ENCODE data around the gene FBN2. TPM values are rescaled to one million over a fixed set of nuclear protein-coding genes. Genes with fewer than 3 reads are reported as not detected.

FBN2 gene
- total RNA-seq, 2 experiments from 2014 or later: 0.11 TPM; not detected in 1

- Mint-ChIP-seq H3K4me1 (no peaks in the 10 kb centered on the region), H3K27me3 (peaks cover 5% of the 10 kb centered on the region), H3K4me3 (no peak overlapping the region), H3K9me3 (no peaks in the 10 kb centered on the region), H3K27ac (no peak overlapping the region), H3K36me3 (no peaks in the 10 kb centered on the region)
- POLR2A ChIA-PET: no interaction called here
- no peak for ATAC-seq (ENCODE audit: low read depth)
- DNase-seq: no peak
These were observed 220.6 kb downstream of the FBN2 start for GRCh38 chr5:128317481-128317880.

GRCh38 chr5:128315671-128316070, 222.4 kb downstream of the FBN2 start:
- no peaks in the 10 kb centered on the region for H3K4me1 Mint-ChIP-seq

GRCh38 chr5:128305341-128305740, 232.7 kb downstream of the FBN2 start:
- DNase-seq (no peak), ATAC-seq (ENCODE audit: low read depth) (no peak)
- Mint-ChIP-seq H3K27me3 (no peaks in the 10 kb centered on the region), H3K36me3 (no peaks in the 10 kb centered on the region), H3K4me3 (no peak overlapping the region), H3K4me1 (no peaks in the 10 kb centered on the region), H3K9me3 (no peaks in the 10 kb centered on the region), H3K27ac (no peak overlapping the region)
- POLR2A ChIA-PET: no interaction called here

More at GRCh38 chr5:128315671-128316070, 222.4 kb downstream of the FBN2 start:
- Mint-ChIP-seq H3K27ac (no peak overlapping the region), H3K36me3 (no peaks in the 10 kb centered on the region), H3K27me3 (peaks cover 5% of the 10 kb centered on the region), H3K4me3 (no peak overlapping the region), H3K9me3 (no peaks in the 10 kb centered on the region)
- POLR2A ChIA-PET: no interaction called here
- no peak for DNase-seq
- no peak for ATAC-seq (ENCODE audit: low read depth)

GRCh38 chr5:128304791-128305190, 233.3 kb downstream of the FBN2 start:
- Mint-ChIP-seq H3K27ac (no peak overlapping the region), H3K4me1 (no peaks in the 10 kb centered on the region), H3K36me3 (no peaks in the 10 kb centered on the region), H3K9me3 (no peaks in the 10 kb centered on the region), H3K4me3 (no peak overlapping the region), H3K27me3 (no peaks in the 10 kb centered on the region)
- no peak for ATAC-seq (ENCODE audit: low read depth)
- POLR2A ChIA-PET: no interaction called here
- no peak for DNase-seq

GRCh38 chr5:128304088-128304487, 234.0 kb downstream of the FBN2 start:
- H3K27ac Mint-ChIP-seq: no peak overlapping the region
- ATAC-seq (ENCODE audit: low read depth) (no peak), DNase-seq (no peak)
- no peaks in the 10 kb centered on the region for H3K4me1 Mint-ChIP-seq
- H3K36me3 Mint-ChIP-seq: no peaks in the 10 kb centered on the region
- H3K9me3 Mint-ChIP-seq: no peaks in the 10 kb centered on the region
- POLR2A ChIA-PET: no interaction called here
- no peak overlapping the region for H3K4me3 Mint-ChIP-seq
- H3K27me3 Mint-ChIP-seq: no peaks in the 10 kb centered on the region

GRCh38 chr5:128303593-128303992, 234.5 kb downstream of the FBN2 start:
- ATAC-seq (ENCODE audit: low read depth) (no peak), DNase-seq (no peak)
- H3K4me3 Mint-ChIP-seq: no peak overlapping the region
- H3K27ac Mint-ChIP-seq: no peak overlapping the region
- no peaks in the 10 kb centered on the region for H3K4me1 Mint-ChIP-seq
- no peaks in the 10 kb centered on the region for H3K27me3 Mint-ChIP-seq
- no peaks in the 10 kb centered on the region for H3K9me3 Mint-ChIP-seq
- no peaks in the 10 kb centered on the region for H3K36me3 Mint-ChIP-seq
- POLR2A ChIA-PET: no interaction called here

GRCh38 chr5:128300181-128300580, 237.9 kb downstream of the FBN2 start:
- Mint-ChIP-seq H3K4me1 (no peaks in the 10 kb centered on the region), H3K27me3 (no peaks in the 10 kb centered on the region), H3K36me3 (no peaks in the 10 kb centered on the region), H3K4me3 (no peak overlapping the region), H3K9me3 (no peaks in the 10 kb centered on the region), H3K27ac (no peak overlapping the region)
- no peak for DNase-seq
- ATAC-seq (ENCODE audit: low read depth): no peak
- POLR2A ChIA-PET: no interaction called here

GRCh38 chr5:128290152-128290858, 247.7 kb downstream of the FBN2 start:
- Mint-ChIP-seq H3K36me3 (no peaks in the 10 kb centered on the region), H3K9me3 (no peaks in the 10 kb centered on the region), H3K27ac (no peak overlapping the region), H3K4me3 (no peak overlapping the region), H3K4me1 (no peaks in the 10 kb centered on the region), H3K27me3 (no peaks in the 10 kb centered on the region)
- no peak for ATAC-seq (ENCODE audit: low read depth)
- no peak for DNase-seq
- POLR2A ChIA-PET: no interaction called here

- POLR2A ChIA-PET: no interaction called here
- Mint-ChIP-seq H3K27me3 (no peaks in the 10 kb centered on the region), H3K27ac (no peak overlapping the region), H3K4me1 (no peaks in the 10 kb centered on the region), H3K9me3 (no peaks in the 10 kb centered on the region), H3K36me3 (no peaks in the 10 kb centered on the region), H3K4me3 (no peak overlapping the region)
- no peak for DNase-seq
- no peak for ATAC-seq (ENCODE audit: low read depth)
These were observed 250.3 kb downstream of the FBN2 start for GRCh38 chr5:128287740-128288139.

- H3K27me3 Mint-ChIP-seq: no peaks in the 10 kb centered on the region
- no peak overlapping the region for H3K27ac Mint-ChIP-seq
- POLR2A ChIA-PET: no interaction called here
- H3K4me3 Mint-ChIP-seq: no peak overlapping the region
- H3K9me3 Mint-ChIP-seq: no peaks in the 10 kb centered on the region
- H3K36me3 Mint-ChIP-seq: no peaks in the 10 kb centered on the region
- DNase-seq (no peak), ATAC-seq (ENCODE audit: low read depth) (no peak)
- H3K4me1 Mint-ChIP-seq: no peaks in the 10 kb centered on the region
These were observed 253.8 kb downstream of the FBN2 start for GRCh38 chr5:128284236-128284635.

GRCh38 chr5:128279345-128279744, 258.7 kb downstream of the FBN2 start:
- Mint-ChIP-seq H3K9me3 (no peaks in the 10 kb centered on the region), H3K36me3 (no peaks in the 10 kb centered on the region), H3K27ac (no peak overlapping the region), H3K27me3 (no peaks in the 10 kb centered on the region), H3K4me3 (no peak overlapping the region), H3K4me1 (no peaks in the 10 kb centered on the region)
- ATAC-seq (ENCODE audit: low read depth) (no peak), DNase-seq (no peak)
- POLR2A ChIA-PET: no interaction called here

- H3K27me3 Mint-ChIP-seq: no peaks in the 10 kb centered on the region
- POLR2A ChIA-PET: no interaction called here
- ATAC-seq (ENCODE audit: low read depth) (no peak), DNase-seq (no peak)
- H3K4me1 Mint-ChIP-seq: no peaks in the 10 kb centered on the region
- no peaks in the 10 kb centered on the region for H3K9me3 Mint-ChIP-seq
- no peak overlapping the region for H3K4me3 Mint-ChIP-seq
- no peaks in the 10 kb centered on the region for H3K36me3 Mint-ChIP-seq
- H3K27ac Mint-ChIP-seq: no peak overlapping the region
These were observed 261.4 kb downstream of the FBN2 start for GRCh38 chr5:128276537-128277216.

- no peaks in the 10 kb centered on the region for H3K4me1 Mint-ChIP-seq
- H3K27ac Mint-ChIP-seq: no peak overlapping the region
- DNase-seq (no peak), ATAC-seq (ENCODE audit: low read depth) (no peak)
- H3K9me3 Mint-ChIP-seq: no peaks in the 10 kb centered on the region
- H3K36me3 Mint-ChIP-seq: no peaks in the 10 kb centered on the region
- POLR2A ChIA-PET: no interaction called here
- H3K27me3 Mint-ChIP-seq: no peaks in the 10 kb centered on the region
- H3K4me3 Mint-ChIP-seq: no peak overlapping the region
These were observed 263.6 kb downstream of the FBN2 start for GRCh38 chr5:128274441-128274840.

GRCh38 chr5:128273736-128274135, 264.3 kb downstream of the FBN2 start:
- POLR2A ChIA-PET: no interaction called here
- ATAC-seq (ENCODE audit: low read depth): no peak
- no peak overlapping the region for H3K27ac Mint-ChIP-seq
- H3K4me1 Mint-ChIP-seq: no peaks in the 10 kb centered on the region
- H3K36me3 Mint-ChIP-seq: no peaks in the 10 kb centered on the region
- H3K4me3 Mint-ChIP-seq: no peak overlapping the region
- H3K9me3 Mint-ChIP-seq: no peaks in the 10 kb centered on the region
- no peak for DNase-seq
- no peaks in the 10 kb centered on the region for H3K27me3 Mint-ChIP-seq

All from activated naive CD8-positive, alpha-beta T cell treated with anti-CD3 and anti-CD28 coated beads, Interleukin-2, amount 10 ng/mL, durations not matched to agents 7 days and 5 days (primary cell).